ENCODE measurements around the gene BTNL2. TPM values are rescaled to one million over a fixed set of nuclear protein-coding genes. Genes with fewer than 3 reads are reported as not detected.

Gene BTNL2
- total and polyA plus RNA-seq, 9 of the 15 experiments (the other 6 are each of a cell fraction or from before 2014, with no cell fraction given), result not detected

GRCh38 chr6:32445321-32445854 is 38.4 kb upstream of the BTNL2 start (continued):
- TF ChIP-seq E2F8 (IDR thresholded peaks at IDR 0.05; ENCODE audit: low read depth, partially characterized antibody) (no peak), POLR2G (IDR thresholded peaks at IDR 0.05; ENCODE audit: low read depth, low read length) (no peak), HMG20A (CRISPR knock-in tag; conservative IDR thresholded peaks at IDR 0.05) (no peak), WHSC1 (IDR thresholded peaks at IDR 0.05; ENCODE audit: low read length) (no peak), NFYB (IDR thresholded peaks at IDR 0.05; ENCODE audit: extremely low read depth, insufficient read length) (no peak), TEAD1 (CRISPR knock-in tag; IDR thresholded peaks at IDR 0.05) (no peak), ZNF589 (CRISPR knock-in tag; IDR thresholded peaks at IDR 0.05; ENCODE audit: low read depth) (no peak), ZNF780A (CRISPR knock-in tag; IDR thresholded peaks at IDR 0.05) (no peak), DEAF1 (CRISPR knock-in tag; IDR thresholded peaks at IDR 0.05) (no peak), ZSCAN32 (CRISPR knock-in tag; IDR thresholded peaks at IDR 0.05) (no peak)
